Cardiac muscle cell (in vitro differentiated cells and primary cell): ENCODE measurements around the gene CDC42BPB. TPM values are rescaled to one million over a fixed set of nuclear protein-coding genes. Genes with fewer than 3 reads are reported as not detected.
A peak's percentile ranks its signal among the peaks of the same experiment; 100 is the strongest.

Source experiments
- DNase-seq, 2 donors: peaks; one replicate each; pipeline versions ENCODE4 v3.0.0 to v3.0.0-alpha.2; 2010 to 2017; ENCODE audit warnings: low read depth in 1 of 2, low spot score in 1 of 2
- H3K27ac ChIP-seq: fragments of 200-600 bp; sonication (generic); 2 replicates; pipeline ENCODE4 v1.5.1; 2016
- H3K27me3 ChIP-seq: fragments of 200-600 bp; sonication (generic); 2 replicates; pipeline ENCODE4 v1.6.0; 2016; ENCODE audit warnings: control low read depth
- H3K36me3 ChIP-seq: fragments of 200-600 bp; sonication (generic); 2 replicates; pipeline ENCODE4 v1.5.1; 2016; ENCODE audit warnings: control low read depth
- H3K4me1 ChIP-seq: fragments of 200-600 bp; sonication (generic); 2 replicates; pipeline ENCODE4 v1.8.1; 2017; ENCODE audit warnings: low read depth, mild to moderate bottlenecking, mixed run types
- H3K4me3 ChIP-seq: fragments of 200-600 bp; sonication (generic); 2 replicates; pipeline ENCODE4 v1.5.1; 2016; ENCODE audit warnings: mild to moderate bottlenecking
- H3K9me3 ChIP-seq: fragments of 200-600 bp; sonication (generic); 2 replicates; pipeline ENCODE4 v1.5.1; 2017; ENCODE audit warnings: low read depth, mild to moderate bottlenecking, control low read depth
- polyA plus RNA-seq: library from polyadenylated mRNA; unstranded; fragments of >200 nt; fragmentation: Nextera tagmentation; extraction: Ambion mirVana; gene quantifications from 2 replicates; pipeline ENCODE4 v1.2.1, GENCODE V29; 2016
- total RNA-seq: library from RNA; depleted of rRNA; stranded (reverse); fragments of >200 nt; gene quantifications from 2 replicates; pipeline ENCODE4 v1.2.3, GENCODE V29; 2016
- TF ChIP-seq, protein P1 (sequence below): IDR thresholded peaks from 2 replicates; pipeline ENCODE4 v1.5.1; 2012; ENCODE audit warnings: low read depth, mild to moderate bottlenecking, low read length

CDC42BPB gene
- total and polyA plus RNA-seq, 2 experiments from 2014 or later = 18.9 to 91.6 TPM

- no peak for DNase-seq
- Histone ChIP-seq H3K4me3 (no peak overlapping the region), H3K9me3 (no peaks in the 10 kb centered on the region), H3K27ac (no peak overlapping the region), H3K36me3 (peaks cover 41% of the 10 kb centered on the region), H3K4me1 (peaks cover 6% of the 10 kb centered on the region), H3K27me3 (no peaks in the 10 kb centered on the region)
- TF ChIP-seq, protein P1, sequence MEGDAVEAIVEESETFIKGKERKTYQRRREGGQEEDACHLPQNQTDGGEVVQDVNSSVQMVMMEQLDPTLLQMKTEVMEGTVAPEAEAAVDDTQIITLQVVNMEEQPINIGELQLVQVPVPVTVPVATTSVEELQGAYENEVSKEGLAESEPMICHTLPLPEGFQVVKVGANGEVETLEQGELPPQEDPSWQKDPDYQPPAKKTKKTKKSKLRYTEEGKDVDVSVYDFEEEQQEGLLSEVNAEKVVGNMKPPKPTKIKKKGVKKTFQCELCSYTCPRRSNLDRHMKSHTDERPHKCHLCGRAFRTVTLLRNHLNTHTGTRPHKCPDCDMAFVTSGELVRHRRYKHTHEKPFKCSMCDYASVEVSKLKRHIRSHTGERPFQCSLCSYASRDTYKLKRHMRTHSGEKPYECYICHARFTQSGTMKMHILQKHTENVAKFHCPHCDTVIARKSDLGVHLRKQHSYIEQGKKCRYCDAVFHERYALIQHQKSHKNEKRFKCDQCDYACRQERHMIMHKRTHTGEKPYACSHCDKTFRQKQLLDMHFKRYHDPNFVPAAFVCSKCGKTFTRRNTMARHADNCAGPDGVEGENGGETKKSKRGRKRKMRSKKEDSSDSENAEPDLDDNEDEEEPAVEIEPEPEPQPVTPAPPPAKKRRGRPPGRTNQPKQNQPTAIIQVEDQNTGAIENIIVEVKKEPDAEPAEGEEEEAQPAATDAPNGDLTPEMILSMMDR = no peak
Measured at GRCh38 chr14:102944448-102945330, 112.7 kb downstream of the CDC42BPB start.

- Histone ChIP-seq H3K4me1 (peaks cover 6% of the 10 kb centered on the region), H3K9me3 (no peaks in the 10 kb centered on the region), H3K27me3 (no peaks in the 10 kb centered on the region), H3K4me3 (no peak overlapping the region), H3K27ac (no peak overlapping the region), H3K36me3 (peaks cover 38% of the 10 kb centered on the region)
- TF ChIP-seq, protein P1 = no peak
- no peak for DNase-seq
Measured at GRCh38 chr14:102943979-102944378, 113.4 kb downstream of the CDC42BPB start.

DNA sequence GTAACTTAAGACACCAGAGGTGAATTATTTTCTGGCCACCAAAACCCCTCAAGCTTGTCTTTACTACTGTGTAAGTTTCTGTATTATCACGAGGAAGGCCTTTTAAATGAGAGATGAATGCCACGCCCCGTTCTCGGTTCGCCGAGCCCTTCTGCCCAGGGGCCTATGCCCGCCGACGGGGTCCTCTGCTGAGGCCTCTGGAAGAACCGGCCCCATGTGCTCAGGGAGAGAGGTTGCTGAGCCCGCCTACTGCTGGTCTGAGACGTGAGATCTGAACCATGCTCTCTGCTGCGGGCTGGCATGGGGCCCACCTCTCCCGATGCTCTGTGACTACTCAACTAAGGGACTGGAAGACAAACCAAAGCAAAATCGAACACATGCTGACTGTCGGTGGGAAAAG, 113.9 kb downstream of the CDC42BPB start:
- Histone ChIP-seq H3K36me3 (peaks cover 36% of the 10 kb centered on the region), H3K27me3 (no peaks in the 10 kb centered on the region), H3K9me3 (no peaks in the 10 kb centered on the region), H3K4me1 (peaks cover 6% of the 10 kb centered on the region), H3K27ac (no peak overlapping the region), H3K4me3 (no peak overlapping the region)
- no peak for DNase-seq
- TF ChIP-seq, protein P1 = no peak

DNA sequence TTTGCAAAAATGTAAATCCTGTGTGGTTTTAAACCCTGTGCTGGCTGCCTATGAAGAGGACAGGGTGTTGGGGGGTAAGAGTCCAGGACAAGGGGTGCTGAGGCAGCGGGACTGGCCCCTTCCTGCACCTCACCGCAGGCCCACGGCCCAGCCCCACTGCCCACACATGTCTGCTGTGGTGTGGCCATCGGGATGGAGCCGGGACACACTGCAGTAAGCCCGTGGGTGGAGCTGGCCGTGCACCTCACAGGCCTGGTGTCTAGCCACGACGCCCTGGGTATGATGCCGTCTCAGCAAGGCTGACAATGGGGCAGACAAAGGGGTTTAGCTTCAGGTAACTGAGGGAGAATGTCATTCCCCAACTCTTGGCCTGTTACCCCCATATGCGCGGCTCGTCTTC, 115.3 kb downstream of the CDC42BPB start:
- Histone ChIP-seq H3K27ac (peak overlapping the region; percentile 42), H3K27me3 (no peaks in the 10 kb centered on the region)
- TF ChIP-seq, protein P1 = no peak

GRCh38 chr14:102941419-102942011, 115.8 kb downstream of the CDC42BPB start:
- Histone ChIP-seq H3K27ac (peak overlapping the region; percentile 42), H3K36me3 (peaks cover 29% of the 10 kb centered on the region), H3K9me3 (no peaks in the 10 kb centered on the region), H3K27me3 (no peaks in the 10 kb centered on the region), H3K4me3 (no peak overlapping the region), H3K4me1 (peaks cover 6% of the 10 kb centered on the region)
- DNase-seq = peak in 1 of 2 donors; percentile 28
- TF ChIP-seq, protein P1 = no peak

More for the DNA sequence above, 115.3 kb downstream of the CDC42BPB start:
- Histone ChIP-seq H3K4me3 (no peak overlapping the region), H3K9me3 (no peaks in the 10 kb centered on the region), H3K36me3 (peaks cover 34% of the 10 kb centered on the region), H3K4me1 (peaks cover 6% of the 10 kb centered on the region)
- DNase-seq = no peak
